Fibroblast of pulmonary artery (primary cell): ENCODE results near the gene SLC22A23.
A peak's percentile ranks its signal among the peaks of the same experiment; 100 is the strongest.

Source experiments
- DNase-seq: peaks from one replicate; pipeline ENCODE4 v3.0.0-alpha.2; 2010; ENCODE audit warnings: low read depth
- H3K4me3 ChIP-seq: replicated peaks from 2 replicates; pipeline ENCODE4 v1.5.1; 2011; ENCODE audit warnings: low read depth, mild to moderate bottlenecking, control low read depth, low read length, moderate library complexity
- CTCF ChIP-seq: IDR thresholded peaks from 2 replicates; pipeline ENCODE4 v1.5.1; 2011; ENCODE audit warnings: mild to moderate bottlenecking, control low read depth, low read length, inconsistent platforms; ENCODE audit errors: missing control alignments

SLC22A23 gene

GRCh38 chr6:3453413-3454272 is 3.2 kb downstream of the SLC22A23 start:
- H3K4me3 ChIP-seq, result no peak overlapping the region
- no peak for TF ChIP-seq CTCF
- DNase-seq, result no peak

- no peak overlapping the region for H3K4me3 ChIP-seq
- DNase-seq, result peak; percentile 39
- TF ChIP-seq CTCF, result no peak
Observed at GRCh38 chr6:3451498-3451897, 5.4 kb downstream of the SLC22A23 start.

GRCh38 chr6:3450888-3451287 is 6.0 kb downstream of the SLC22A23 start:
- DNase-seq, result no peak
- no peak overlapping the region for H3K4me3 ChIP-seq
- no peak for TF ChIP-seq CTCF

GRCh38 chr6:3449750-3450305 is 7.0 kb downstream of the SLC22A23 start:
- no peak for TF ChIP-seq CTCF
- H3K4me3 ChIP-seq, result no peak overlapping the region
- no peak for DNase-seq

- no peak for DNase-seq
- no peak for TF ChIP-seq CTCF
- H3K4me3 ChIP-seq, result no peak overlapping the region
Observed at GRCh38 chr6:3449321-3449720, 7.5 kb downstream of the SLC22A23 start.

- no peak for DNase-seq
- H3K4me3 ChIP-seq, result no peak overlapping the region
- TF ChIP-seq CTCF, result no peak
Observed at GRCh38 chr6:3447005-3447404, 9.8 kb downstream of the SLC22A23 start.

GRCh38 chr6:3446184-3446583 is 10.7 kb downstream of the SLC22A23 start:
- no peak for TF ChIP-seq CTCF

More at GRCh38 chr6:3446184-3446583, 10.7 kb downstream of the SLC22A23 start:
- no peak for DNase-seq
- no peak overlapping the region for H3K4me3 ChIP-seq
